Measurements from ENCODE around the gene CDC42BPB.
A peak's percentile ranks its signal among the peaks of the same experiment; 100 is the strongest.

CDC42BPB gene

DNA sequence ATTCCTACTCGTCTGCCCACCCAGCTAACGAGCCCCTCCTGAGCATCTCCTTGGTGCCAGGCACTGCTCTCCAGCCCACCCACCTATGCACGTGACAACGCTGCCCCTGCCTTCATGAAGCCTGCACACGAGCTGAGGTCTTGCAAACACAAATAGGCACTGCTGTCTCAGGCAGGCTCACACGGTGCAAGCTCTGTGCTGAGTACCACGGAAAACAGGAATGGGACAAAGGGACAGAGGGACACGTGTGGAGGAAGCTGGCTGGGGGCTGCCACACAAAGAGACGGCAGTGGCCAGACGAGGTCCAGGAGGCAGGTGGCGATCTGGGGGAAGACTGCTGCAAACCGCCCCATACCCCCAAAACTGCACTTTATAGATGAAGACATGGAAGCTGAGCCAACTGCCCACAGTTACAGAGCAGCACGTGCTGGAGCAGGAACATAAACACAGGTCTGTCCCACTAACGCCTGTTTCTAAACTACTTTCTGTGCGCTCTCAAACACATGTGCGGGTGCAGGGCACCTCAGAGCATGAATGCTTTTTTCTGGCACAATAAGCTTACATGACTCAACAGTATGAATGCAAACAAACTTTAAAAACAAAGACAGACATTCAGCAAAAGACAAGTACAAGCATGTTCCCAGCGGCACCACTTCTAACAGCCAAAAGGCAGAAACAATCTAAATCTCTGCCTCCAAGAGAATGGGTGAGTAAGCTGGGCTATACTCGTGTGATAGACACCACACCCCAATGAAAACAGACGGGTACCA lies 70.4 kb downstream of the CDC42BPB start:
- peak; percentile 27 for DNase-seq

DNA sequence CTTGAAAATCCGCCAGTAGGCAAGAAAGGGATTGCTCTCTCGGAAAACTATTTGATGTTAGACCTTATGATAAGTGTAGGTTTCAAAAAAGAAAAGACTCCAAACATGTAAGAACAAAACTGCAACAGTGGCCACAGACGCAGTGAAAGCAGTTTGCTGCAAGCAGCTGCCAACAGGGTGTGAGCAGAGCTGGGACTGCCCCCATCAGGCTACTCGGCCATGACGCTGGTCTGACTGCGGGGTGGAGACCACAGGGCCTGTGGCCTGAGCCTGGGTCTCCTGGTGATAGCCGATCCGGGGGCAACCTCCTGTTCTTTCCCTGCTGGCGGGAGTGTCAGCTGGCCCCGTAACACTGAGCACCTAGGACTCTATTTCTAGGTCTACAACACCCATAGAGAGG lies 71.7 kb downstream of the CDC42BPB start:
- no peak for DNase-seq

- DNase-seq, result no peak
Observed at GRCh38 chr14:102984336-102985102, 72.8 kb downstream of the CDC42BPB start.

GRCh38 chr14:102983496-102983895 lies 73.9 kb downstream of the CDC42BPB start:
- DNase-seq, result no peak

- DNase-seq, result no peak
Observed at GRCh38 chr14:102982852-102983470, 74.4 kb downstream of the CDC42BPB start.

- no peak for DNase-seq
Observed at GRCh38 chr14:102980409-102980810, 76.9 kb downstream of the CDC42BPB start.

DNA sequence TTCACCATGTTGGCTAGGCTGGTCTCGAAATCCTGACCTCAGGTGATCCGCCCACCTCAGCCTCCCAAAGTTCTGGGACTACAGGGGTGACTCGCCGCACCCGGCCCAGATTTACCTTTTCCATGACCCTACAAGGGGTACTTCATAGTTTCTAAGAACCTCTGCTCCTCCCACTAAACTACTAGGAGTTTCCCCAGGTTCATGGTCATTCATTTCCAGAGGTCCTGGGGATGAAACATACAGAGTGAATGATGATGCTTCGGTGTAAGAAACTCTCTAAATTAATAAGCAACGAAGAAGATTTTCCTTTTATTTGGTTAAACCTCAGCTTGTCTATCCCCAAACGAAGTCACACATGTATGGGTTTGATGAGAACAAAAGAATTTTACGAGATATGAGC lies 77.9 kb downstream of the CDC42BPB start:
- DNase-seq, result no peak

GRCh38 chr14:102977475-102977874 lies 79.9 kb downstream of the CDC42BPB start:
- DNase-seq, result no peak

GRCh38 chr14:102975662-102976061 lies 81.7 kb downstream of the CDC42BPB start:
- no peak for DNase-seq

GRCh38 chr14:102973706-102974285 lies 83.6 kb downstream of the CDC42BPB start:
- no peak for DNase-seq

DNA sequence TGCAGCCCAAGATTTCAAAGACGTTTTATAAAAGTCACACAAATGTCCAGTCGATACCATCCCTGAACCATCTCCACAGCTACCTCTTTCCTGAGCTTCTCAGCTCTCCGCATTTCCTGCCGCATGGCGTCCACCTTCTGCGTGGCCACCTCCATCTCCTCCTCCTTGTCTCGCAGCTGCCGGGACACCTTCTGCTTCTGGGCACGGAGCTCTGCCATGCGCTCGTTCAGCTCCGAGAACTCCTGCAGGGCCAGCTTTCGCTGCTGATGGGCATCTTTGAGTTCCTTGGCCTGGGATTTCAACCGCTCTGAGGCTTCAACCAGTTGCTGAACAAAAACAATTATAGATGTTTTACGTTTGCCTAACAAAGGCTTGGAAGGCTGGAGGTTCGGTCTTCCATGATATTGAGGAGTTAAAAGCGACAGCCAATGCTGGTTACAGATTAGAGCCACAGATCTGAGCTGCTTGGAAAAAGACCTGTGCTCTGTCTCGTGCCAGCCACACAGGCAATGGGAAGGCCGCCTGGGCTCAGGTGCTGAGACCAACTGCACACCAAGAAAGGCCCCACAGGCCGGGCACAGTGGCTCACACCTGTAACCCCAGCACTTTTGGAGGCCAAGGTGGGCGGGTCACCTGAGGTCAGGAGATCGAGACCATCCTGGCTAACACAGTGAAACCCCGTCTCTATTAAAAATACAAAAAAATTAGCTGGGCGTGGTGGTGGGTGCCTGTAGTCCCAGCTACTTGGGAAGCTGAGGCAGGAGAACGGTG lies 85.3 kb downstream of the CDC42BPB start:
- DNase-seq, result no peak

DNA sequence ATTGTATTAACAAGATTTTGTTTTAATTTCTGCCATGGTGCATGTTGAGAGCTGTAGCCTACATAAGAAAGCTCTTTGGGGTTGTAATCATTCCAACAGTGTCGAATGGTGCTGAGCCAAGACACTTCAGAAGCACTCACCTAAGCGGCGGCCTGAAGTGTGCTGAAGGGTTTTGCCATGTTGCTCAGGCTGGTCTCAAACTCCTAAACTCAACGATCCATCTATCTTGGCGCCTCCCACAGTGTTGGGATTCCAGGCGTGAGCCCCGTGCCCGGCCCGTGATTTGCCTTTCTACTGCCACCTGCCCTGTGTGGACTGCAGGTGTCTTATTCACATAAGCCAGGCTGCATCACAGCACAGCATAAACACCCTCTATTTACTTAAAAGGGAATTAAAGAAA lies 86.0 kb downstream of the CDC42BPB start:
- no peak for DNase-seq

DNA sequence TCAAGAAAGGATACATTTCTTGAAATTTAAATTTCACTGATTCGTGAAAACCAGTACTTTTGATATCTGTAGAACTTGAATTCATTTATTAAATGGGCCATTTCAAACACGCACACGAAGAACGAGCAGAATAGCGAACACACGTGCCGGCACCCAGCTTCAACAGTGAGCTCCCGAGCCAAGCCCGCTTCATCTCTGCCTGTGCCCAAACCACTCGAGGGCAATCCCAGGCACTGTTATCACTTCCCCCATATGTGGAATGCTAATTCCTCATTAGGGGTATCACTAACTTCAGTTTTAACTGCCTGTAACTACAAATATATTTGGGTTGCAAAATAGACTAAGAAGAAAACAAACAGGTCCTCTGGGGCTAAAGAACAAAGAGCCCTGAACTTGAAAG lies 86.9 kb downstream of the CDC42BPB start:
- DNase-seq, result no peak

GRCh38 chr14:102969901-102970300 lies 87.4 kb downstream of the CDC42BPB start:
- no peak for DNase-seq

DNA sequence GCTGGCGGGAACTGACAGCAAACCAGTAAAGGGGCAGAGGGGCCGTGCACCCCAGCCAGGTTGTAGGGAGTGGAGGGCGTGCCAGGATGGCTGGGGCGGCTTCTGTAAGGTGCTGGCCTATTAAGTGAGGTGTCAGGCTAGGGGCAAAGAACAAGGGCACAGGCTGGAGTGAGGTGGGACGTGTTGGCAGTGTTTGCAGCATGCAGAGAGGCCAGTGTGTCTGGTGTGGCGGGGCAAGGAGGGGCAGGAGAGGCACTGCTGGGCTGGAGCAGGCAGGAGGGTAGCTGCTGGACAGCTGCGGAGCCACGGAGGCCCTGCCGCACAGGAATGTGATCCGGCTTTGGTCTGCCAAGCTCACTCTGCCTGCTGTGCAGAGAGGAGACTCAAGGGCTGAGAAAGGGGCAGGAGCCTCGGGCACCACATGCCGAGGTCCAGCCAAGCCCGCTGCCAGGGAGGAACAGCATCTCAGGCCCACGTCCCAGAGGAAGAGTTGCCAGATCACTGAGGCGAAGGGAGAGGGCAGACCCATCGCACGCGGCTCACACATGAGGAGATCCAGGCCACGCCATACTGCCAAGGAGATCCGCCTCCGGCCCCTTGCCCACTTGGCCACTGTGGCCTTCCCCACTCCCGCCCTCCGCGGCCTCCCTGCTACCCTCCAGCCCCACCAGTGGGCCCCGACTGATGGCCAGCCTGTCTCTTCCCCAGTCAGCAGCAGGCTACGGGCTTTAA lies 88.1 kb downstream of the CDC42BPB start:
- no peak for DNase-seq

GRCh38 chr14:102968306-102968705 lies 89.0 kb downstream of the CDC42BPB start:
- no peak for DNase-seq

- DNase-seq, result no peak
Observed at GRCh38 chr14:102967506-102967795, 89.9 kb downstream of the CDC42BPB start.

DNA sequence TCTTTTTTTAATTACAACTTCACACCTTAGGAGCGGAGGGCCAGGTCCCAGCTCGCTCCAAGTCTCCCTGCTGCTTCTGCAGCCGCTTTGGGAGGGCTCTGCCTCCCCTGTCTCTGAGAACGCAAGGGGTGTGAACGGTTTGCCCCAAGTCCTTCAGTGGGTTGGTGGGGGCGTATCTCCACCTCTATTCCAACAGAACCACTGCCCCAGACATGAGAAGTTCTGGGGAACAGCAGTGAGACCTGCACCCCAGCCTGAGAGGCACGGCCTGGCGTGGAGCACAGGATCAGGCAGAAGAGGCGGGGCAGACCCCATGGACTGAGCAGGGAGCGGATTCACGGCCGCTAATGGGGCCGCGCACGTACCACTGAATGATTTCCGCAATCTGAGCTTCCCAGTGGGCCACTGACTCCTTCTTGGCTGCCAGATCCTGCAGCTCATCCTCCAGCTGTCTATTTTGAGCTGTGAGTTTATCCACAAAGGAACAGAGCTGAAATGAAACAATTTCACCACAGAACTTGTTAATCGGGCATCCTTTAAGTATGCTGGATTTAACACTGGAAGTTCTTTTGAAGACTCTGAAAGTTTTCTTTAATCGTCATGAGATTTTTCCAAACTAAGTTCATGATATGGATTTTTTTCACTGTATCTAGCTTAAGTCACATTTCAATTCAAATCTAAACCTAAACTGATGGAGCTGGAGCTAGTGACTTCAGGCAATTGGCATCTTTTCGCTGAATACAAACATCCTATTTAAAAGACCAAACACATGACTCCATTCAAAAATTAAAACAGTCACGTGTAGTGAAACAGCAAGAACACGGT lies 90.5 kb downstream of the CDC42BPB start:
- DNase-seq, result no peak

DNA sequence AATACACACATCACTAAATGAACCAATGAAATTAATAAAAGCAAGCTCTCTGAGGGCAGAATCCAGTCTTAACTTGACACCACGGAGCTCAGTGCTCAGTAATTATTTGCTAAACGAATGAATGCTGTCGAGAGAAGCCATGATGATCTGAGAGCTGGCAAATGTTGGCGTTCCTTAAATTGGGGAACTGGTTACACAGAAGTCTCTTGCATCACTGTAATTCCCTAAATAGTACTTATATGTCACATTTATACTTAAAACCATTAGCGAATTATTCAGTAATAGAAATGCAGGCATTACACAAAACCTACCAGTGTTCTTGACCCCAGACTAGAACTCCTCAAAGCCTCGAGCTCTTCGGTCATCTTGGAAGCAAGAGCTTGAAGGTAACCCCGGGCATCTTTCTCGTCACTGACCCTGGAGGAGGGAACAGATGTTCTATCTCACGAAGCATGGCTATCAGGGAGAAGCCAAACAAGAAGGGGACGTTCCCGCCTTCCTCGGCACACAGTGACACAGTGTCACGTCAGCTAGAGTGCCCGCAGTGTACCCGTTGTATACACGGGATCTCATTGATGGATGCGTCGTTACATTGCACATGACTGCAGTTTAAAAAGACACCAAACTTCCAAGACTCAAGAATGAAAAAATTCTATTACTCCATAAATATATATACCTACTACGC lies 91.2 kb downstream of the CDC42BPB start:
- DNase-seq, result no peak

- DNase-seq, result no peak
Observed at GRCh38 chr14:102965282-102965681, 92.1 kb downstream of the CDC42BPB start.

Data from NCI-H1694 (cell line).